Endothelial cell of coronary artery (primary cell): ENCODE data around the gene SEC23B. TPM values are rescaled to one million over a fixed set of nuclear protein-coding genes. Genes with fewer than 3 reads are reported as not detected.

Experiments used
- total RNA-seq: library from RNA; depleted of rRNA; stranded (reverse); fragments of >200 nt; gene quantifications from 2 replicates; pipeline ENCODE4 v1.2.3, GENCODE V29; 2014

The SEC23B gene
- 47.5 and 48.3 TPM in 2 replicates for total RNA-seq

GRCh38 chr20:18507218-18508191, at the start of gene SEC23B:
Gene SEC23B, plus strand, starts transcription at chr20:18507940. Its CDS starts 2,896 bp downstream, at chr20:18510836.

GRCh38 chr20:18466894-18467730, 40.6 kb upstream of the SEC23B start, which contains the start of the genes DZANK1 and POLR3F:
Gene DZANK1, minus strand, starts transcription at chr20:18467030. Its CDS starts 1,672 bp downstream, at chr20:18465358.
Gene POLR3F, plus strand, starts transcription at chr20:18467390. Its CDS starts 117 bp downstream, at chr20:18467507.

GRCh38 chr20:18496740-18497592, 10.8 kb upstream of the SEC23B start, which contains the start of gene RBBP9:
Gene RBBP9, minus strand, starts transcription at chr20:18497225. Its CDS starts 58 bp downstream, at chr20:18497167.

GRCh38 chr20:18566892-18567738, 59.4 kb downstream of the SEC23B start, which contains the start of gene SMIM26:
Gene SMIM26, plus strand, starts transcription at chr20:18567432. Its CDS starts 47 bp downstream, at chr20:18567479.

GRCh38 chr20:18587665-18588573, 80.2 kb downstream of the SEC23B start, which contains the start of gene DTD1:
Gene DTD1, plus strand, starts transcription at chr20:18588054. Its CDS starts 19 bp downstream, at chr20:18588073.

Other genes starting within 250 kb of the SEC23B start
- gene ZNF133, start 219.4 kb upstream of the SEC23B start, total RNA-seq, result 15.4 and 19.7 TPM in 2 replicates
- 0.63 and 0.94 TPM in 2 replicates for gene DZANK1, start 40.9 kb upstream of the SEC23B start, total RNA-seq
- 11.6 and 12.3 TPM in 2 replicates for gene POLR3F, start 40.5 kb upstream of the SEC23B start, total RNA-seq
- gene RBBP9, start 10.7 kb upstream of the SEC23B start, total RNA-seq, result 9.4 and 12.2 TPM in 2 replicates
- 75.6 and 92.7 TPM in 2 replicates for gene SMIM26, start 59.5 kb downstream of the SEC23B start, total RNA-seq
- 74.9 and 98.3 TPM in 2 replicates for gene DTD1, start 80.1 kb downstream of the SEC23B start, total RNA-seq